Astrocyte (in vitro differentiated cells and primary cell): Measurements from ENCODE around the gene ADAMTSL2. TPM values are rescaled to one million over a fixed set of nuclear protein-coding genes. Genes with fewer than 3 reads are reported as not detected.

ENCODE experiments used
- DNase-seq: peaks from one replicate; pipeline ENCODE4 v3.0.0-alpha.2; 2010; ENCODE audit warnings: low read depth
- FAIRE-seq: peaks from 2 replicates; lab custom pipeline; 2011; peaks lifted over from hg19 to GRCh38; lab: Jason Lieb, UNC
- H2AFZ ChIP-seq: 2 replicates; pipeline ENCODE4 v1.6.0; 2012; ENCODE audit warnings: low read depth, low read length, inconsistent platforms
- H3K27ac ChIP-seq: 2 replicates; pipeline ENCODE4 v1.5.1; 2011; ENCODE audit warnings: low read depth, low read length, inconsistent platforms
- H3K27me3 ChIP-seq: 2 replicates; pipeline ENCODE4 v1.6.0; 2011; ENCODE audit warnings: low read length, inconsistent platforms; ENCODE audit not compliant: insufficient read depth
- H3K36me3 ChIP-seq: 2 replicates; pipeline ENCODE4 v1.5.1; 2011; ENCODE audit warnings: low read length, inconsistent platforms; ENCODE audit not compliant: insufficient read depth
- H3K4me1 ChIP-seq: 2 replicates; pipeline ENCODE4 v1.5.1; 2011; ENCODE audit warnings: low read length, inconsistent platforms; ENCODE audit not compliant: insufficient read depth
- H3K4me2 ChIP-seq: 2 replicates; pipeline ENCODE4 v1.6.0; 2012; ENCODE audit warnings: low read length, inconsistent platforms
- H3K4me3 ChIP-seq: 2 replicates; pipeline ENCODE4 v1.5.1; 2011; ENCODE audit warnings: low read depth, mild to moderate bottlenecking, low read length, inconsistent platforms; ENCODE audit not compliant: insufficient read depth
- H3K79me2 ChIP-seq: 2 replicates; pipeline ENCODE4 v1.6.0; 2012; ENCODE audit warnings: mild to moderate bottlenecking, low read length, inconsistent platforms; ENCODE audit not compliant: insufficient read depth
- H3K9ac ChIP-seq: 2 replicates; pipeline ENCODE4 v1.6.0; 2012; ENCODE audit warnings: mild to moderate bottlenecking, low read length, inconsistent platforms
- H3K9me3 ChIP-seq: 2 replicates; pipeline ENCODE4 v1.5.1; 2012; ENCODE audit warnings: low read depth, mild to moderate bottlenecking, low read length, inconsistent platforms; ENCODE audit not compliant: insufficient read depth
- H4K20me1 ChIP-seq: 2 replicates; pipeline ENCODE4 v1.6.0; 2012; ENCODE audit warnings: low read length, inconsistent platforms; ENCODE audit not compliant: insufficient read depth
- H3K27ac Mint-ChIP-seq: one replicate; pipeline ENCODE4 v1.8.0; 2021; ENCODE audit warnings: mild to moderate bottlenecking, mixed read lengths; ENCODE audit not compliant: unreplicated experiment
- H3K27me3 Mint-ChIP-seq: one replicate; pipeline ENCODE4 v1.8.0; 2021; ENCODE audit warnings: low read depth, mixed read lengths; ENCODE audit not compliant: unreplicated experiment
- H3K36me3 Mint-ChIP-seq: one replicate; pipeline ENCODE4 v1.8.0; 2021; ENCODE audit warnings: low read depth, mixed read lengths; ENCODE audit not compliant: unreplicated experiment
- H3K4me1 Mint-ChIP-seq: one replicate; pipeline ENCODE4 v1.8.0; 2021; ENCODE audit warnings: low read depth, mixed read lengths; ENCODE audit not compliant: unreplicated experiment
- H3K4me3 Mint-ChIP-seq: one replicate; pipeline ENCODE4 v1.8.0; 2021; ENCODE audit warnings: mild to moderate bottlenecking, moderate library complexity, mixed read lengths; ENCODE audit not compliant: unreplicated experiment
- H3K9me3 Mint-ChIP-seq: one replicate; pipeline ENCODE4 v1.8.0; 2021; ENCODE audit warnings: mild to moderate bottlenecking, mixed read lengths; ENCODE audit not compliant: unreplicated experiment
- EZH2 ChIP-seq: IDR thresholded peaks from 2 replicates; pipeline ENCODE4 v1.6.1; 2012; ENCODE audit warnings: mild to moderate bottlenecking, low read length, inconsistent platforms; ENCODE audit not compliant: insufficient read depth
- total RNA-seq: library from RNA; stranded (reverse); gene quantifications from 2 replicates; pipeline ENCODE4 v1.2.1, GENCODE V29; 2021
- TF ChIP-seq, protein P1 (sequence below): IDR thresholded peaks from 2 replicates; pipeline ENCODE4 v1.5.1; 2011; ENCODE audit warnings: low read depth, mild to moderate bottlenecking, inconsistent platforms, low read length, moderate library complexity; ENCODE audit not compliant: insufficient read depth

ADAMTSL2 gene
- total RNA-seq, 1 donor from 2014 or later: 0.52 TPM

DNA sequence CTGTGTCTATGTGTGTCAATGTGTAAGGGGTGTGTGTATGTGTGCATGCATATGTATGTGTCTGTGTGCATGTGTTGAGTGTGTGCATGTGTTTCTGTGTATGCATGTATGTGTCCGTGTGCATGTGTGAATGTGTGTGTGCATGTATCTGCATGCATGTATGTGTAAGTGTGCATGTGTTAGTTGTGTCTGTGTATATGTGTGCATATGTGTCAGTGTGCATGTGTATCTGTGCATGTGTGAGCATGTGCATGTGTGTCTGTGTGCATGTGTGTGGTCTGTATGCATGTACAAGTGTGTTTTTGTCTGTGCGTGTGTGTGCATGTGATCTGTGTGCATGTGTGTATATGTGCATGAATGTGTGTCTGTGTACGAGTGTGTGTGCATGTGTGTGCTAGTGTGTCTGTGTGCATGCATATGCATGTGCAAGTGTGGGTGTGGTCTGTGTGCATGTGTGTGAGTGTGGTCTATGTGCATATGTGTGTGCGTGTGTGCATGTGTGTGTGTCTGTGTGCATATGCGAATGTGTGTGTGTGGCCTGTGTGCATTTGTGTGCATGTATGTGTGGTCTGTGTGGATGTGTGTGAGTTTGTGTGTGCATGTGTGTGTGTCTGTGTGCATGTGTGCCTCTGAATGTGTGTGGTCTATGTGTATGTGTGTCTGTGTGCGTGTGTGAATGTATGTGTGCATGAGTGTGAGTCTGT lies 65.1 kb downstream of the ADAMTSL2 start:
- FAIRE-seq: no peak
- no peak overlapping the region for H3K27ac ChIP-seq
- TF ChIP-seq, protein P1, sequence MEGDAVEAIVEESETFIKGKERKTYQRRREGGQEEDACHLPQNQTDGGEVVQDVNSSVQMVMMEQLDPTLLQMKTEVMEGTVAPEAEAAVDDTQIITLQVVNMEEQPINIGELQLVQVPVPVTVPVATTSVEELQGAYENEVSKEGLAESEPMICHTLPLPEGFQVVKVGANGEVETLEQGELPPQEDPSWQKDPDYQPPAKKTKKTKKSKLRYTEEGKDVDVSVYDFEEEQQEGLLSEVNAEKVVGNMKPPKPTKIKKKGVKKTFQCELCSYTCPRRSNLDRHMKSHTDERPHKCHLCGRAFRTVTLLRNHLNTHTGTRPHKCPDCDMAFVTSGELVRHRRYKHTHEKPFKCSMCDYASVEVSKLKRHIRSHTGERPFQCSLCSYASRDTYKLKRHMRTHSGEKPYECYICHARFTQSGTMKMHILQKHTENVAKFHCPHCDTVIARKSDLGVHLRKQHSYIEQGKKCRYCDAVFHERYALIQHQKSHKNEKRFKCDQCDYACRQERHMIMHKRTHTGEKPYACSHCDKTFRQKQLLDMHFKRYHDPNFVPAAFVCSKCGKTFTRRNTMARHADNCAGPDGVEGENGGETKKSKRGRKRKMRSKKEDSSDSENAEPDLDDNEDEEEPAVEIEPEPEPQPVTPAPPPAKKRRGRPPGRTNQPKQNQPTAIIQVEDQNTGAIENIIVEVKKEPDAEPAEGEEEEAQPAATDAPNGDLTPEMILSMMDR: no peak
- no peak for TF ChIP-seq EZH2
- no peaks in the 10 kb centered on the region for H4K20me1 ChIP-seq
- Mint-ChIP-seq H3K27me3 (peaks cover 40% of the 10 kb centered on the region), H3K9me3 (peaks cover 20% of the 10 kb centered on the region), H3K36me3 (no peaks in the 10 kb centered on the region), H3K4me1 (no peaks in the 10 kb centered on the region), H3K4me3 (no peak overlapping the region), H3K27ac (no peak overlapping the region)
- no peak overlapping the region for H2AFZ ChIP-seq
- H3K36me3 ChIP-seq: no peaks in the 10 kb centered on the region
- no peak overlapping the region for H3K9ac ChIP-seq
- no peaks in the 10 kb centered on the region for H3K4me1 ChIP-seq
- no peaks in the 10 kb centered on the region for H3K79me2 ChIP-seq
- no peak for DNase-seq
- peaks cover 4% of the 10 kb centered on the region for H3K27me3 ChIP-seq
- peaks cover 14% of the 10 kb centered on the region for H3K9me3 ChIP-seq
- H3K4me2 ChIP-seq: no peak overlapping the region
- no peak overlapping the region for H3K4me3 ChIP-seq

DNA sequence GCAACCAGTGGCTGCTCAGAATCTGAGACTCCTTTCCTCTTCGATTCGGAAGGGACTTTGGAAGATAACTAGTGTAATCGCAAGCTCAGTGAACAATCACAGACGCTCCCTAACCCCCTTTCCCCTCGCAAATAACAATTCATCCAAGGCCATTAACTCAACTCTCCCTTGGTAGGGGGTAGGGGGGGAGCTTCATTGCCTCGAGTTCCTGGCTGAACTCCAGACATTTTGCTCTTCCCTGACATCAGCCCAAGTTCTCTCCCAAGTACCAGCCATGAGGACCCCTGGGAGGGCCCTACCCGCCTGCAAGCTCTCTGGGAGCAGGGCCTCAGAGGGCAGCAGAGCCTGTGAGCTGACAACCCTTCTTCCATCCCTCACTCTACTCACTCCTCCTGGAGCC lies 66.2 kb downstream of the ADAMTSL2 start:
- H3K4me1 Mint-ChIP-seq: no peaks in the 10 kb centered on the region
- Histone ChIP-seq H3K79me2 (no peaks in the 10 kb centered on the region), H3K9me3 (peaks cover 14% of the 10 kb centered on the region), H2AFZ (no peak overlapping the region), H3K27me3 (peaks cover 7% of the 10 kb centered on the region), H3K4me1 (no peaks in the 10 kb centered on the region), H3K27ac (no peak overlapping the region), H3K4me3 (no peak overlapping the region), H3K36me3 (no peaks in the 10 kb centered on the region), H4K20me1 (no peaks in the 10 kb centered on the region), H3K4me2 (no peak overlapping the region), H3K9ac (no peak overlapping the region)
- no peak overlapping the region for H3K4me3 Mint-ChIP-seq
- no peak overlapping the region for H3K27ac Mint-ChIP-seq
- H3K9me3 Mint-ChIP-seq: peaks cover 17% of the 10 kb centered on the region
- TF ChIP-seq, protein P1: no peak
- TF ChIP-seq EZH2: no peak
- H3K36me3 Mint-ChIP-seq: no peaks in the 10 kb centered on the region
- DNase-seq: no peak
- H3K27me3 Mint-ChIP-seq: peaks cover 40% of the 10 kb centered on the region
- no peak for FAIRE-seq

DNA sequence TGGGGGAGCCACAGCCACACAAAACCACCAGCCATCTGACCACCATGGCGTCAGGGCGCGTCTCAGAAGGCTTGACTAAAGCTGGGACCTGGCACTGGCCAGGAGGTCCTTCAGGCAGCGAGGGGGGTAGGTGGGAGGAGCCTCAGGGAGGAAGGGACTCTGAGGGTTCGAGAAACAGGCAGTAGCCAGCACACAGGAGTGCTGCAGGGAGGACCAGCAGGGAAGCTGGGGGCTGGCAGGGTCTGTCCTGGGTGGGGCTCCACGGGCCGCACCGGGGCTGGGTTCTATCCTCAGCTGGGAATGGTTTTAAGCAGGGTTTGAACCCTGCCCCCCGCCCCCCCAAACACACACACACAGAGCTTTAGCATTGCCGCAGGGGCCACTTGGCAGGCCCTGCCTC lies 67.2 kb downstream of the ADAMTSL2 start:
- H3K27me3 ChIP-seq: peaks cover 14% of the 10 kb centered on the region
- H2AFZ ChIP-seq: no peak overlapping the region
- no peaks in the 10 kb centered on the region for H3K36me3 Mint-ChIP-seq
- H3K27me3 Mint-ChIP-seq: peaks cover 48% of the 10 kb centered on the region
- no peak for TF ChIP-seq EZH2
- TF ChIP-seq, protein P1: no peak
- H3K4me3 ChIP-seq: no peak overlapping the region
- H3K9me3 ChIP-seq: peaks cover 14% of the 10 kb centered on the region
- H3K9me3 Mint-ChIP-seq: peaks cover 11% of the 10 kb centered on the region
- no peak overlapping the region for H3K4me2 ChIP-seq
- no peaks in the 10 kb centered on the region for H3K36me3 ChIP-seq
- no peak overlapping the region for H3K27ac Mint-ChIP-seq
- H3K4me1 Mint-ChIP-seq: no peaks in the 10 kb centered on the region
- H3K4me1 ChIP-seq: no peaks in the 10 kb centered on the region
- DNase-seq (no peak), FAIRE-seq (no peak)
- no peaks in the 10 kb centered on the region for H4K20me1 ChIP-seq
- H3K9ac ChIP-seq: no peak overlapping the region
- no peaks in the 10 kb centered on the region for H3K79me2 ChIP-seq
- H3K4me3 Mint-ChIP-seq: no peak overlapping the region
- H3K27ac ChIP-seq: no peak overlapping the region
